K562 (cell line): ENCODE measurements around the gene SLC25A36. TPM values are rescaled to one million over a fixed set of nuclear protein-coding genes. Genes with fewer than 3 reads are reported as not detected.

Experiments
- CEBPB ChIP-seq: fragments of 450-650 bp; IDR thresholded peaks from 2 replicates; pipeline ENCODE4 v1.6.1; 2016; ENCODE audit warnings: missing genetic modification characterization, missing compliant biosample characterization
- DIDO1 ChIP-seq: fragments of 450-650 bp; IDR thresholded peaks from 2 replicates; pipeline ENCODE4 v1.6.1; 2016; ENCODE audit warnings: low read depth, missing biosample characterization, missing genetic modification characterization
- FOXP1 ChIP-seq: sonication (generic); formaldehyde crosslinking; IDR thresholded peaks from 2 replicates; pipeline ENCODE4 v1.8.0; 2022; ENCODE audit warnings: mild to moderate bottlenecking, missing genetic modification reagents
- HLTF ChIP-seq: fragments of 450-650 bp; IDR thresholded peaks from 2 replicates; pipeline ENCODE4 v1.6.1; 2016
- HOMEZ ChIP-seq: fragments of 250-450 bp; sonication (Bioruptor Pico); IDR thresholded peaks from 2 replicates; pipeline ENCODE4 v1.4.0; 2020; ENCODE audit warnings: mild to moderate bottlenecking, moderate library complexity
- MITF ChIP-seq: IDR thresholded peaks from 2 replicates; pipeline ENCODE4 v1.6.1; 2014; ENCODE audit warnings: antibody characterized with exemption
- POLR2H ChIP-seq: IDR thresholded peaks from 2 replicates; pipeline ENCODE4 v1.6.1; 2016; ENCODE audit warnings: missing genetic modification characterization, low read depth, mild to moderate bottlenecking, control low read depth, missing compliant biosample characterization, moderate library complexity
- RFX1 ChIP-seq: fragments of 450-650 bp; IDR thresholded peaks from 2 replicates; pipeline ENCODE4 v1.6.1; 2016; ENCODE audit warnings: mild to moderate bottlenecking, moderate library complexity
- RFX5 ChIP-seq: IDR thresholded peaks from 2 replicates; pipeline ENCODE4 v1.6.1; 2011; ENCODE audit warnings: low read depth, mild to moderate bottlenecking, improper control_type of control experiment, low read length
- SIN3A ChIP-seq, 2 experiments: fragments of 150-350 bp in 1 of 2; IDR thresholded peaks; 2 replicates each; pipeline ENCODE4 v1.6.1; 2011 to 2016; ENCODE audit warnings: borderline replicate concordance in 2 of 2, low read depth in 2 of 2, low read length in 2 of 2, mild to moderate bottlenecking in 2 of 2, moderate library complexity in 2 of 2; ENCODE audit not compliant: control insufficient read depth in 1 of 2
- SMAD1 ChIP-seq: fragments of 150-350 bp; IDR thresholded peaks from 2 replicates; pipeline ENCODE4 v1.6.1; 2014; ENCODE audit warnings: low read length, low read depth; ENCODE audit not compliant: partially characterized antibody
- SMAD2 ChIP-seq: fragments of 150-350 bp; IDR thresholded peaks from 2 replicates; pipeline ENCODE4 v1.6.1; 2014; ENCODE audit warnings: low read depth, mild to moderate bottlenecking, low read length
- SMARCB1 ChIP-seq: IDR thresholded peaks from 2 replicates; pipeline ENCODE4 v1.6.1; 2011; ENCODE audit warnings: improper control_type of control experiment, low read depth; ENCODE audit not compliant: insufficient read length
- STAT6 ChIP-seq: sonication (generic); formaldehyde crosslinking; IDR thresholded peaks from 2 replicates; pipeline ENCODE4 v1.8.1; 2023; ENCODE audit warnings: mild to moderate bottlenecking, missing genetic modification reagents
- TAF7 ChIP-seq: fragments of 450-650 bp; IDR thresholded peaks from 2 replicates; pipeline ENCODE4 v1.6.1; 2016; ENCODE audit warnings: missing genetic modification characterization, missing compliant biosample characterization
- TBP ChIP-seq: optimal IDR thresholded peaks from 2 replicates; pipeline ENCODE3; 2011; ENCODE audit warnings: low read depth, low read length, improper control_type of control experiment
- ZBTB11 ChIP-seq, 3 experiments: fragments of 200-800 bp in 1 of 3; fragments of 250-450 bp in 1 of 3; fragments of 450-650 bp in 1 of 3; sonication (Bioruptor Pico) in 1 of 3; sonication (Bioruptor generic) in 1 of 3; formaldehyde crosslinking in 1 of 3; IDR thresholded peaks; 2 replicates each; pipeline versions ENCODE4 v1.6.1 to v1.8.0; 2016 to 2022; ENCODE audit warnings: mild to moderate bottlenecking in 2 of 3, missing genetic modification characterization in 2 of 3, missing compliant biosample characterization in 1 of 3, moderate library complexity in 1 of 3
- polyA plus RNA-seq, 8 experiments: library from polyadenylated mRNA; depleted of rRNA in 4 of 8; stranded (reverse) in 5 of 8; unstranded in 3 of 8; fragments of >200 nt; fragmentation: Nextera tagmentation in 2 of 8; fragmentation: Illumina TruSeq in 1 of 8; extraction: Ambion mirVana in 2 of 8; extraction: Trizol in 1 of 8; gene quantifications; 2 replicates each; pipeline versions ENCODE4 v1.2.1 to v1.2.3, GENCODE V29; 2011 to 2014; ENCODE audit warnings: inconsistent platforms in 1 of 8, missing spikeins in 1 of 8
- total RNA-seq, 7 experiments: library from RNA; depleted of rRNA in 6 of 7; stranded (reverse); fragments of >200 nt in 6 of 7; fragmentation: Illumina TruSeq in 2 of 7; extraction: Trizol in 2 of 7; gene quantifications; 2 replicates each; pipeline versions ENCODE4 v1.2.1 to v1.2.3, GENCODE V29; 2011 to 2021; ENCODE audit warnings: low replicate concordance in 1 of 7

The SLC25A36 gene
- total and polyA plus RNA-seq, 9 of the 15 experiments (the other 6 are each of a cell fraction or from before 2014, with no cell fraction given) = 12.0 to 95.3 (median 43.3) TPM

- TF ChIP-seq STAT6 (CRISPR knock-in tag) (peak; percentile 91; the same call in 1 of the 2 replicates), SIN3A (IDR thresholded peaks at IDR 0.05; ENCODE audit: borderline replicate concordance in 2 of 2, control insufficient read depth in 1 of 2, low read depth in 2 of 2, low read length in 2 of 2) (0 out of 4 replicates have a peak, but pooled peaks have one; percentile 18 to 24), SMARCB1 (no peak), RFX1 (no peak), TBP (peak; percentile 87), POLR2H (tag) (peak; percentile 51; the same call in 1 of the 2 replicates), SMAD1 (peak; percentile 68), MITF (0 out of 2 replicates have a peak, but pooled peaks have one; percentile 27), HOMEZ (no peak), ZBTB11 (CRISPR knock-in tag; IDR thresholded peaks at IDR 0.05) (no peak), TAF7 (tag) (peak; percentile 51; the same call in 1 of the 2 replicates), RFX5 (peak; percentile 74; the same call in 1 of the 2 replicates), SMAD2 (no peak), DIDO1 (tag) (peak; percentile 85; the same call in 1 of the 2 replicates), HLTF (no peak), CEBPB (tag) (peak; percentile 51), FOXP1 (CRISPR knock-in tag) (peak; percentile 98)
Observed at GRCh38 chr3:140941434-140942220, at the start of gene SLC25A36 (continued).
